GOT3 (cell line): ENCODE results near the gene ZBP1.

Source experiments
- DNase-seq: peaks from one replicate; lab custom pipeline; 2025; ENCODE audit warnings: mixed read lengths; lab: John Stamatoyannopoulos, UW

The ZBP1 gene

GRCh38 chr20:57618091-57618763 is 2.0 kb downstream of the ZBP1 start:
- no peak for DNase-seq

- DNase-seq, result no peak
Measured at GRCh38 chr20:57617079-57617795, 3.0 kb downstream of the ZBP1 start.

GRCh38 chr20:57616143-57616951 is 3.9 kb downstream of the ZBP1 start:
- no peak for DNase-seq

- DNase-seq, result no peak
Measured at GRCh38 chr20:57615445-57615811, 4.8 kb downstream of the ZBP1 start.

- DNase-seq, result no peak
Measured at GRCh38 chr20:57614490-57615444, 5.5 kb downstream of the ZBP1 start.

- no peak for DNase-seq
Measured at GRCh38 chr20:57613481-57613921, 6.7 kb downstream of the ZBP1 start.

GRCh38 chr20:57612916-57613315 is 7.3 kb downstream of the ZBP1 start:
- no peak for DNase-seq

GRCh38 chr20:57612436-57612835 is 7.8 kb downstream of the ZBP1 start:
- no peak for DNase-seq

GRCh38 chr20:57611586-57612311 is 8.5 kb downstream of the ZBP1 start:
- DNase-seq, result no peak

- no peak for DNase-seq
Measured at GRCh38 chr20:57610261-57610952, 9.8 kb downstream of the ZBP1 start.

- DNase-seq, result no peak
Measured at GRCh38 chr20:57609842-57610167, 10.4 kb downstream of the ZBP1 start.

GRCh38 chr20:57609086-57609841 is 11.0 kb downstream of the ZBP1 start:
- DNase-seq, result no peak

GRCh38 chr20:57608516-57608915 is 11.7 kb downstream of the ZBP1 start:
- no peak for DNase-seq

GRCh38 chr20:57605878-57606277 is 14.3 kb downstream of the ZBP1 start:
- no peak for DNase-seq

- no peak for DNase-seq
Measured at GRCh38 chr20:57605045-57605444, 15.2 kb downstream of the ZBP1 start.

GRCh38 chr20:57603120-57603519 is 17.1 kb downstream of the ZBP1 start:
- DNase-seq, result no peak

- no peak for DNase-seq
Measured at GRCh38 chr20:57601737-57602136, 18.5 kb downstream of the ZBP1 start.

- DNase-seq, result no peak
Measured at GRCh38 chr20:57601211-57601570, 19.0 kb downstream of the ZBP1 start.

- DNase-seq, result no peak
Measured at GRCh38 chr20:57600320-57601210, 19.7 kb downstream of the ZBP1 start.
